Omental fat pad (tissue), 4 donors: ENCODE measurements around the gene GALNT18. TPM values are rescaled to one million over a fixed set of nuclear protein-coding genes. Genes with fewer than 3 reads are reported as not detected.

Source experiments
- ATAC-seq: fragments of 150-250 bp; one replicate; pipeline ENCODE4 v1.9.1; 2016; ENCODE audit warnings: mild to moderate bottlenecking, moderate library complexity; ENCODE audit not compliant: low FRiP score
- DNase-seq: peaks from one replicate; pipeline ENCODE4 v3.0.0-alpha.2; 2019; ENCODE audit warnings: low spot score
- total RNA-seq, 4 donors: library from RNA; depleted of rRNA; stranded (reverse); fragments of >200 nt; gene quantifications; one replicate each; pipeline ENCODE4 v1.1.0, GENCODE V29; 2016
- TF ChIP-seq, protein P1 (sequence below), 3 donors: fragments of 450-650 bp; IDR thresholded peaks; one replicate each; pipeline ENCODE4 v1.5.1; 2016 to 2017; ENCODE audit warnings: antibody characterized with exemption in 3 of 3, mild to moderate bottlenecking in 3 of 3, moderate library complexity in 2 of 3

Gene GALNT18
- total RNA-seq, 4 donors from 2014 or later = 21.0 to 47.4 (median 35.7) TPM

DNA sequence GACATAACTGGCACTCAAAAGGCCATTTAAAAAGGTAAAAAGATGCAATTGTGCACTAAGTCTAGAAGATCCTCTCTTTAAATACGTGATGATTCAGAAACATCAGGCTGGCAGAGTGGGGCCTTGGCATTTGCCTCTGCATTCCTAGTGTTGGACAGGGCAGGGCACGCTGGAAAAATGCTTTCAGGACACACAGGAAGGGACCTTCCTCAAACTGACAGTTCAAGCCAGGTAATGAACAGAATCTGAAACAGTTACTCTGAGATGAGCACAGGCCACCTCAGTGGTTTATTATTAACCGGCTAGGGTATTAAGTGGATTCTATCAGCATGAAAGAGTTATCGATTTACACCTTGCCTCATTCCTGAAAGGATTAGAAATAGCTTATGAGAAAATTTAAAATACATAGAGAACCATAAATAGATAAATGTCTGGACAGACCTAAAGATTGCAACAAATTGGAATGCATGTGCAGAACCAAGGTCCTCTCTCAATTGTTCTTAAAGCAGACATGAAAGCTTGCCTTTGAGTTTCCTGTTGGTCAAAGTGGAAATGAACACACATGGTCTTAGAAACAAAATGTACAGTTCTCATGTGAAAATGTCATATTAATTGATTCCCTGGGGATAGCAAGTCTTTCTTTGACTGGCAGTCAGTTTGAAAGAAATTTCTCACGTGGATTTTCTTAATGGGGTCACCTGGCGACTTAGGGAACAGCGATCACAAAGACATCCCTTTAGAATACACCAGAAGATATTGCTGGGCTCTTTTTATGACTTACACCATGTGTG, 247.3 kb downstream of the GALNT18 start:
- ATAC-seq = no peak
- TF ChIP-seq, protein P1, sequence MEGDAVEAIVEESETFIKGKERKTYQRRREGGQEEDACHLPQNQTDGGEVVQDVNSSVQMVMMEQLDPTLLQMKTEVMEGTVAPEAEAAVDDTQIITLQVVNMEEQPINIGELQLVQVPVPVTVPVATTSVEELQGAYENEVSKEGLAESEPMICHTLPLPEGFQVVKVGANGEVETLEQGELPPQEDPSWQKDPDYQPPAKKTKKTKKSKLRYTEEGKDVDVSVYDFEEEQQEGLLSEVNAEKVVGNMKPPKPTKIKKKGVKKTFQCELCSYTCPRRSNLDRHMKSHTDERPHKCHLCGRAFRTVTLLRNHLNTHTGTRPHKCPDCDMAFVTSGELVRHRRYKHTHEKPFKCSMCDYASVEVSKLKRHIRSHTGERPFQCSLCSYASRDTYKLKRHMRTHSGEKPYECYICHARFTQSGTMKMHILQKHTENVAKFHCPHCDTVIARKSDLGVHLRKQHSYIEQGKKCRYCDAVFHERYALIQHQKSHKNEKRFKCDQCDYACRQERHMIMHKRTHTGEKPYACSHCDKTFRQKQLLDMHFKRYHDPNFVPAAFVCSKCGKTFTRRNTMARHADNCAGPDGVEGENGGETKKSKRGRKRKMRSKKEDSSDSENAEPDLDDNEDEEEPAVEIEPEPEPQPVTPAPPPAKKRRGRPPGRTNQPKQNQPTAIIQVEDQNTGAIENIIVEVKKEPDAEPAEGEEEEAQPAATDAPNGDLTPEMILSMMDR (IDR thresholded peaks at IDR 0.05) = no peak
- no peak for DNase-seq

DNA sequence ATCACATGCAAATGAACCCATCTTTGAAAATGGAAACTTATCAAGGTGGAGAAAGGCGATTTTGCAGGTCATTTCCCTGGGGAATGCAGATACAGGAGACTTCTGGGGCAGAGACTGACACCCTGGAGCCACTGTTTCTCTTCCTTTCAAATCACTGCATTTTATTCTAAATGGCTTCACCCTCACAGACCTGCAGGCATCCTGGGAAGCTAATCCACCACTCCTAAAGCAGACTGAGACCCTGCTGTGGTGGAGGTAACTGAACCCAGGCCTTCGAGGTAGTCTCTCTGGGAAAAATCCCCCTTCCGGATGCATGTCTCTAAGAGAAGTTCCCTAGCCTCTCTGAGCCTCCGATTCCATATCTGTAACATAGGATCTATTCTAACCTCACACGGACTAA, 247.9 kb downstream of the GALNT18 start:
- TF ChIP-seq, protein P1 (IDR thresholded peaks at IDR 0.05) = no peak
- DNase-seq = no peak
- no peak for ATAC-seq

DNA sequence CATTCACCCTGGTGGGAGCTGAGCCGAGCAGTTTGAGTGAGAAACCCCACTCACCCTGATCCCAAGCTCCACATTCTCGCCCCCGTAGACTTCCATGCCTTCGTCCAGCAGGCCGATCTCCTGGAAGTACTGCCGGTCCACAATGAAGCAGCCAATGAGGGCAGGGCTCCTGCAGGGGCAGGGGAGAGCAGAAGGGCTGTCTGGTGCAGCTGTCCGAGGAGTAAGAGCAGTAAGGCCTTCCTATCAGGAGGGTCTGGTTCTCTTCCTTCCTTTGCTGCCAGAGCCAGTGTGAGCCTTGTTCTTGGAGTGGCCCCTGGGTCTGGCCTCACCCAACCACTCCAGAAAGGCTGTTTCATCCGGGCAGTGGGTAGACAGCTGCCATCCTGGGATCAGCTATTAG, 249.3 kb downstream of the GALNT18 start:
- ATAC-seq (no peak), DNase-seq (no peak)
- TF ChIP-seq, protein P1 (IDR thresholded peaks at IDR 0.05) = no peak

DNA sequence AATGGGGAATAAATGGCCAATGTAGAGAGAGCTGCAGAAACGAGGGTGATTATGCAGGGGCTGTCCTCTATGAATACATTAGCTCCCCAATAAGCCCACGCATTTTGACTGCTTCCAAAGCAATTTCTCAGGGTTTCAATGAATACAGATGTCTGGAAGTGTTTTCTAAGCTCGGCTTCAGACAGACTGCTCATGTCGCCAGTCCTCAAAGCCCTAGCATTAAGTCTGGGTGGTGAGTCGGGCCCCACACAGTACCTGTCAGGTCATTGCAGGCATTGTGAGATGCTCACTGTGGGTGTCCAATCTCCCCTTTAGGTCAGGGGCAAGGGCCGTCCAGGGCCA, 250.9 kb downstream of the GALNT18 start:
- TF ChIP-seq, protein P1 (IDR thresholded peaks at IDR 0.05) = no peak
- no peak for ATAC-seq
- DNase-seq = no peak

DNA sequence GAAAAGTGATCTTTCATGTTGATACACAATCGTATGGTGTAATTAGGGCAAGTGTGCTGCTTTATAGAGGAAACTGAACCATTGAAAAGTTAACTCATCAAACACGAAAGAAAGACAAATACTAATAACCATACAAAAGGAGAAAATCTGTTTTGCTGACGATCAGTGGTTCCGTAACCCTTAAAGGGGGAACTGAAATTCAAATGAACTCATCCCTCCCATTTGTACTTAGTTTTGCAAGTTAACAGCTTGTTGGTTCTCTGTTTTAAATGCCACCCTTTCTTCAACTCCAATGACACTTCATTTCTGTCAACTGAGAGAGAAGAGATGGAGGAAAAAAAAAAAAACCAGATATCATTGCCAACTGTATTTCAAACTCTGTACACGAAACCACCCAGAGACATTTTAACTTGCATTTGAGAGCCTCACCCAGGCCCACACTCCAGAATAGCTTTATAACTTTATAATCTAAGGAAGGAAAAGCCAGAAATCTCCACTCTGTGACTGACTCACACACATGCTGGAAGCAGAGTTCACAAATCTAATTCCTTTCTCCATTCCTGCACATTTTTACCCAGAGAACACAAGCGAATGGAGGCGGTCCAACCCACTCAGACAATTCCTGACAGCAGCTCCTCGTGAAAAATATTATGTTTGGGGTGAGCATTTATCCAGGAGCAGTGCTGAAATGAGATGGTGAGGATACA, 251.4 kb downstream of the GALNT18 start:
- ATAC-seq = no peak

DNA sequence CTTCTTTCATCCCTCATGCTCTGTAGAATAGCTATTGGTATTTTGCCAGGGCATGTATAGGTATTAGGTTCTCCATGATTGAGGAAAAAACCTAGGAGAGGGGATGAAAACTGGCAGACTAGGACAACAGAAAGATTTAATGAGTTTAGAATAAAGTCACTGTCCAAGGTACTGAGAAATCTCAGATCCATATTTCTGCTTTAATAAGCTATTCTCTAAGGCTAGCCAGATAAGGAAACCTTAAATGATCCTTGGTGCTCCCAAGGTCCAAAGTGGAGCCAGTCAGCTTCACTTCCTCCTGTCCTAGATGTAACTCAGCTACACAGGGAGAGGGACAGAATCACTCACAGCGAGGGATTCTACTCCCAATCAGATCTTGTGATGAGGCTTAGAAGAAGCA, 255.0 kb downstream of the GALNT18 start:
- ATAC-seq = no peak
- TF ChIP-seq, protein P1 (IDR thresholded peaks at IDR 0.05) = no peak
- DNase-seq = no peak

More for the DNA sequence above, 251.4 kb downstream of the GALNT18 start:
- TF ChIP-seq, protein P1 (IDR thresholded peaks at IDR 0.05) = no peak
- no peak for DNase-seq

DNA sequence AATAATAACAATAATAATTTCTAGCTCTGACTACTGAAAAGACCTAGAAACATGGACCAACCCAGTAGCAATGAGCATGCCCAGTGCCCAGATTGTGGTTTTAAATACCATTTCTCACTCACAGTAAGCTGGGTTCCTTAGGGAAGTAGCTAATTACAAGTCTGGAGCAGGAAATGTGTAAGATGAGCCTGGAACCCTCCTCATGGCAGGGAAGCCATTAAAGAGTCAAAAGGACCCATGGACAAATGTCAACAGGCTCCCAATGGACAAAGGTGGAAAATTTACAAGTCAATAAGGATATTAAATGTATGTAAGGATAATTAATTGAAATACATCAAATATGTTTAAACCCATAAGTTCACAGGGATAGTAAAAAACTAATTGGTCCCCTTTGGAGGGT, 258.1 kb downstream of the GALNT18 start:
- TF ChIP-seq, protein P1 (IDR thresholded peaks at IDR 0.05) = no peak
- ATAC-seq (no peak), DNase-seq (no peak)
